ENCODE measurements around the gene AUTS2. TPM values are rescaled to one million over a fixed set of nuclear protein-coding genes. Genes with fewer than 3 reads are reported as not detected.

AUTS2 gene
- total and polyA plus RNA-seq, 2 experiments from 2014 or later, result 32.0 to 91.0 TPM

- no peak for ATAC-seq
- Histone ChIP-seq H3K4me2 (no peak overlapping the region), H3F3A (replicated peaks; ENCODE audit: low read depth) (no peaks in the 10 kb centered on the region), H3K79me2 (replicated peaks; ENCODE audit: insufficient read depth) (no peaks in the 10 kb centered on the region), H3K4me1 (ENCODE audit: insufficient read depth) (no peaks in the 10 kb centered on the region), H3K27me3 (ENCODE audit: insufficient read depth) (no peaks in the 10 kb centered on the region), H3K4me3 (no peak overlapping the region), H3K36me3 (ENCODE audit: insufficient read depth) (no peaks in the 10 kb centered on the region), H2AFZ (no peak overlapping the region), H3K27ac (ENCODE audit: low read depth) (no peak overlapping the region), H4K20me1 (replicated peaks; ENCODE audit: insufficient read depth) (no peaks in the 10 kb centered on the region), H3K9me2 (ENCODE audit: insufficient read depth) (no peaks in the 10 kb centered on the region)
- Mint-ChIP-seq H3K27me3 (ENCODE audit: insufficient read depth, low read depth, poor library complexity) (no peaks in the 10 kb centered on the region), H3K4me3 (no peak overlapping the region), H3K36me3 (ENCODE audit: low read depth) (no peaks in the 10 kb centered on the region), H3K27ac (no peak overlapping the region), H3K9me3 (no peaks in the 10 kb centered on the region), H3K4me1 (no peaks in the 10 kb centered on the region)
- TF ChIP-seq, protein P1, sequence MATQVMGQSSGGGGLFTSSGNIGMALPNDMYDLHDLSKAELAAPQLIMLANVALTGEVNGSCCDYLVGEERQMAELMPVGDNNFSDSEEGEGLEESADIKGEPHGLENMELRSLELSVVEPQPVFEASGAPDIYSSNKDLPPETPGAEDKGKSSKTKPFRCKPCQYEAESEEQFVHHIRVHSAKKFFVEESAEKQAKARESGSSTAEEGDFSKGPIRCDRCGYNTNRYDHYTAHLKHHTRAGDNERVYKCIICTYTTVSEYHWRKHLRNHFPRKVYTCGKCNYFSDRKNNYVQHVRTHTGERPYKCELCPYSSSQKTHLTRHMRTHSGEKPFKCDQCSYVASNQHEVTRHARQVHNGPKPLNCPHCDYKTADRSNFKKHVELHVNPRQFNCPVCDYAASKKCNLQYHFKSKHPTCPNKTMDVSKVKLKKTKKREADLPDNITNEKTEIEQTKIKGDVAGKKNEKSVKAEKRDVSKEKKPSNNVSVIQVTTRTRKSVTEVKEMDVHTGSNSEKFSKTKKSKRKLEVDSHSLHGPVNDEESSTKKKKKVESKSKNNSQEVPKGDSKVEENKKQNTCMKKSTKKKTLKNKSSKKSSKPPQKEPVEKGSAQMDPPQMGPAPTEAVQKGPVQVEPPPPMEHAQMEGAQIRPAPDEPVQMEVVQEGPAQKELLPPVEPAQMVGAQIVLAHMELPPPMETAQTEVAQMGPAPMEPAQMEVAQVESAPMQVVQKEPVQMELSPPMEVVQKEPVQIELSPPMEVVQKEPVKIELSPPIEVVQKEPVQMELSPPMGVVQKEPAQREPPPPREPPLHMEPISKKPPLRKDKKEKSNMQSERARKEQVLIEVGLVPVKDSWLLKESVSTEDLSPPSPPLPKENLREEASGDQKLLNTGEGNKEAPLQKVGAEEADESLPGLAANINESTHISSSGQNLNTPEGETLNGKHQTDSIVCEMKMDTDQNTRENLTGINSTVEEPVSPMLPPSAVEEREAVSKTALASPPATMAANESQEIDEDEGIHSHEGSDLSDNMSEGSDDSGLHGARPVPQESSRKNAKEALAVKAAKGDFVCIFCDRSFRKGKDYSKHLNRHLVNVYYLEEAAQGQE (IDR thresholded peaks at IDR 0.05; ENCODE audit: unreplicated experiment), result no peak
- no peak for TF ChIP-seq CREB1 (CRISPR knock-in tag; IDR thresholded peaks at IDR 0.05; ENCODE audit: low read depth)
- DNase-seq (ENCODE audit: low spot score), result no peak
Measured at GRCh38 chr7:69847921-69848612, 249.8 kb downstream of the AUTS2 start.

DNA sequence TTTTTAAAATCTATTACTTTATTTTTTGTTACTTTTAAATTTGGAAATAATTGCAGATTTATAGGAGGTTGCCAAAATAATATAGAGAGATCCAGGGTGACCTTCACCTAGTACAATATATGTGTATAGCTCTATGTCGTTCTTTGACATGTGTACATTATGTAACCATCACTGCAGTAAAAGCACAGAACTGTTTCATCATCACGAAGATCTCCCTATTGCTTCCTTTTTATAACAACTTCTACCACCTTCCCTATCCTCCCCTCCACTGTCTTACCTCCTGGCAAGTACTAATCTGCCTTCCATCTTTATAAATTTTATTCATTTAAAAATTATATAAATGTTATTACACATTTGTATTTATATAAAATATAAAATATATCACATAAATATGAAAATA lies 251.0 kb downstream of the AUTS2 start:
- Mint-ChIP-seq H3K9me3 (no peaks in the 10 kb centered on the region), H3K27me3 (ENCODE audit: insufficient read depth, low read depth, poor library complexity) (no peaks in the 10 kb centered on the region), H3K36me3 (ENCODE audit: low read depth) (no peaks in the 10 kb centered on the region), H3K4me1 (no peaks in the 10 kb centered on the region), H3K27ac (no peak overlapping the region), H3K4me3 (no peak overlapping the region)
- no peak overlapping the region for H2AFZ ChIP-seq
- no peaks in the 10 kb centered on the region for H3K36me3 ChIP-seq (ENCODE audit: insufficient read depth)
- H3K4me1 ChIP-seq (ENCODE audit: insufficient read depth), result no peaks in the 10 kb centered on the region
- no peak overlapping the region for H3K4me3 ChIP-seq
- H3K4me2 ChIP-seq, result no peak overlapping the region
- no peaks in the 10 kb centered on the region for H3K9me2 ChIP-seq (ENCODE audit: insufficient read depth)
- H3K79me2 ChIP-seq (replicated peaks; ENCODE audit: insufficient read depth), result no peaks in the 10 kb centered on the region
- no peak overlapping the region for H3K27ac ChIP-seq (ENCODE audit: low read depth)
- ATAC-seq (no peak), DNase-seq (ENCODE audit: low spot score) (no peak)
- H3F3A ChIP-seq (replicated peaks; ENCODE audit: low read depth), result no peaks in the 10 kb centered on the region
- no peaks in the 10 kb centered on the region for H3K27me3 ChIP-seq (ENCODE audit: insufficient read depth)
- no peaks in the 10 kb centered on the region for H4K20me1 ChIP-seq (replicated peaks; ENCODE audit: insufficient read depth)
- TF ChIP-seq ZNF331 (CRISPR knock-in tag; IDR thresholded peaks at IDR 0.05; ENCODE audit: low read depth) (no peak), POLR2AphosphoS5 (IDR thresholded peaks at IDR 0.05; ENCODE audit: low read depth) (no peak), CREB1 (CRISPR knock-in tag; IDR thresholded peaks at IDR 0.05; ENCODE audit: low read depth) (no peak), ZNF114 (CRISPR knock-in tag; IDR thresholded peaks at IDR 0.05) (no peak), EZH2 (IDR thresholded peaks at IDR 0.05; ENCODE audit: low read depth, unreplicated experiment) (no peak), STAT1 (IDR thresholded peaks at IDR 0.05; ENCODE audit: unreplicated experiment) (no peak), JUNB (IDR thresholded peaks at IDR 0.05; ENCODE audit: unreplicated experiment) (no peak)
- TF ChIP-seq, protein P2, sequence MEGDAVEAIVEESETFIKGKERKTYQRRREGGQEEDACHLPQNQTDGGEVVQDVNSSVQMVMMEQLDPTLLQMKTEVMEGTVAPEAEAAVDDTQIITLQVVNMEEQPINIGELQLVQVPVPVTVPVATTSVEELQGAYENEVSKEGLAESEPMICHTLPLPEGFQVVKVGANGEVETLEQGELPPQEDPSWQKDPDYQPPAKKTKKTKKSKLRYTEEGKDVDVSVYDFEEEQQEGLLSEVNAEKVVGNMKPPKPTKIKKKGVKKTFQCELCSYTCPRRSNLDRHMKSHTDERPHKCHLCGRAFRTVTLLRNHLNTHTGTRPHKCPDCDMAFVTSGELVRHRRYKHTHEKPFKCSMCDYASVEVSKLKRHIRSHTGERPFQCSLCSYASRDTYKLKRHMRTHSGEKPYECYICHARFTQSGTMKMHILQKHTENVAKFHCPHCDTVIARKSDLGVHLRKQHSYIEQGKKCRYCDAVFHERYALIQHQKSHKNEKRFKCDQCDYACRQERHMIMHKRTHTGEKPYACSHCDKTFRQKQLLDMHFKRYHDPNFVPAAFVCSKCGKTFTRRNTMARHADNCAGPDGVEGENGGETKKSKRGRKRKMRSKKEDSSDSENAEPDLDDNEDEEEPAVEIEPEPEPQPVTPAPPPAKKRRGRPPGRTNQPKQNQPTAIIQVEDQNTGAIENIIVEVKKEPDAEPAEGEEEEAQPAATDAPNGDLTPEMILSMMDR (conservative IDR thresholded peaks at IDR 0.05; ENCODE audit: low read depth in 2 of 2), result no peak
- TF ChIP-seq, protein P1 (IDR thresholded peaks at IDR 0.05; ENCODE audit: unreplicated experiment), result no peak

Measured in GM23338 (cell line).